Stimulated activated naive CD4-positive, alpha-beta T cell (primary cell): ENCODE results near the gene CACNA2D3.

ENCODE experiments used
- DNase-seq, 6 experiments: peaks; one replicate each; lab custom pipeline; 2025; lab: John Stamatoyannopoulos, UW

Gene CACNA2D3

DNA sequence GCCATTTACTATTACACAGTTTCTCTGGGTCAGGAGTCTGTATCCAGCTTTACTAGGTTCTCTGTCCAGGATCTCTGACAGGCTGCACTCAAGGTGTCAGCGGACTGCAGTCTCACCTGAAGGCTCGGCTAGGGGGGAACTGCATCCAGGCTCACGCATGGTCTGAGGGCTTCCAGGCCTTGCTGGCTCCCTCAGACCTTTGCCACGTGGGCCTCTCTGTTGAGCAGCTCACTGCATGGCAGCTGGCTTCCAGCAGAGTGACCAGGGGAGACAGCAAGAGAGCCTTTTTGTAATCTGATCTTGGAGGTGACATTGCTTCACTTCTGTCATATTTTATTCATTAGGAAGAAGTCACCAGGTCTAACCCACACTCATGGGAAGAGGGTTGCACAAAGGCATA is 152.3 kb downstream of the CACNA2D3 start:
- DNase-seq: no peak

DNA sequence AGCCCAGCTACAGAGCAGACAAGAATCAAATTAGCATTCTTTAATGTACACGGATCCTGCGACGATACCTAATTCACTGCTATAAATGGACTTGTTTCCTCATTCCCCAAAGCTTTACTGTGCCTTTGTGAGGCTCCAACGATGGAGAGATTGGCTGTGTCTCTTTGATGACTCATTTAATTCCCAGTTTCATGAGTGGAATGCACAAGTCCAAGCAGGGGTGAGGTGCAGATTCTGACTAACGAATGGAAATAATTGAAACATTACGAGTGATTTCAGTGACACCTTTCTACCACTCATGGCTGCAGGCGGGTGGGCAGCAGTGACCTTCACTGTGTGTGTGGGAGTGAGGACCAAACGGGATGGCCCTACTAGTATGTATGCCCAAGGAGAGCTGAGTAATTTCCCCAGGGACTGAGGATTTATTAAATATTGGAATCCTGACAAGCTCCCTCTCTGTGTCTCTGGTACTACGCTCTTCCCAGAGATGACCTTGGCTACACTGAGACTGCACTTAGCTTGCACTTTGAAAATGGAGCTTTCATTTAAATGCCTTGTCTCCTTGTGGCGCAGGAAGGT is 156.7 kb downstream of the CACNA2D3 start:
- DNase-seq: no peak

DNA sequence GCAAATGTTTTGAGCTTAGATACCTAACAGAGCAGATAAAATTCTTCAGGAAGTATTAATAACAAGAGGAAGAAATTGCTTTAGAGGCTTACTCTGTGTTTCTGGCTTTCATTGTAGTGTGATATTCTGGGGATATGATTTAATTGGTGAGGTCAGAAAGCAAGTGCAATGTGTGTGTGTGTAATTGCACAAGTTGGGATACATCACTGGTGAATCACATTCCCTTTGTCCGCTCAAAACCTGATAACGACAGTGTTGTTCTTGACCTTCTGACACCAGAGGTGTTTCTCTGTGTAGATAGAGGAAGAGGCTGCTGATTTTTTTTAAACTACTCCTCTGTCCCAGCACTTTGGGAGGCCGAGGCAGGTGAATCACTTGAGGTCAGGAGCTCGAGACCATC is 161.1 kb downstream of the CACNA2D3 start:
- DNase-seq: no peak

DNA sequence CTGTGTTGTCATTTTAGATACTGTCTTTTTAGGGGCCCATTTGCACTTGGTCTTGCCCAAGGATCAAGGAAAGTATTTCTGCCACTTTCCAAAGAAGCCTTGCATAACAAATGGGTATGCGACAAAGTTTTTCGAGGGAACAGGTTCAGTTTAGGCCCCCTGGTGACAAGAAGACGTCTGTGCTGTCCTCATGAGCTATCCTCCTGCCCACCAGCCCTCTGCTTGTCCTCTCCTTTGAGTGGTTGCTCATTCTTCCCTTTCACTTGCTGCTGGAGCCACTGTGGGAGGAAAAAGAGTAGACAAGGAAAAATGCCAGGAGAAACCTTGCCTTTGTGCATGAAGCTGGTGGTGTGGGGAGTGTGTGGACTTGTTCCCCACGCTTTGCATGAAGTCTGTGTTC is 171.9 kb downstream of the CACNA2D3 start:
- DNase-seq: no peak

DNA sequence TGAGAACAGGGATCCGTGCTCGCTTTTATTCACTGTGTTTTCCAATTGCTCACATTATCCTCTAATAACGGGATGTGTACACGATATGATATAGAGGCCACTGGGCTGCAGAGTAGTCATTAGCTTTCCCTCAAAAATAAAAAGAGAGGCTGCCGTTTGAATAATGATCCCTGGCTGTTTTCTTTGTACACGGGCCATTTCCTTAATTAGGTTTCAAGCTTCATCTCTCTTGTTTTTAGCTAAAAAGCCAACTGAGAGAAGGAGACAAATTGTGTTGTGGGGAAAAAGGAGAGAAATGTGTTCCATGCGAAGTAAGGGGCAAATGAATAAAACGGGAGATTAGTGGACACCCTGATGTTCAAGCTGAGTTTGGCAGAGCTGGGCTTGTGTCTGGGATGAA is 174.2 kb downstream of the CACNA2D3 start:
- no peak for DNase-seq

DNA sequence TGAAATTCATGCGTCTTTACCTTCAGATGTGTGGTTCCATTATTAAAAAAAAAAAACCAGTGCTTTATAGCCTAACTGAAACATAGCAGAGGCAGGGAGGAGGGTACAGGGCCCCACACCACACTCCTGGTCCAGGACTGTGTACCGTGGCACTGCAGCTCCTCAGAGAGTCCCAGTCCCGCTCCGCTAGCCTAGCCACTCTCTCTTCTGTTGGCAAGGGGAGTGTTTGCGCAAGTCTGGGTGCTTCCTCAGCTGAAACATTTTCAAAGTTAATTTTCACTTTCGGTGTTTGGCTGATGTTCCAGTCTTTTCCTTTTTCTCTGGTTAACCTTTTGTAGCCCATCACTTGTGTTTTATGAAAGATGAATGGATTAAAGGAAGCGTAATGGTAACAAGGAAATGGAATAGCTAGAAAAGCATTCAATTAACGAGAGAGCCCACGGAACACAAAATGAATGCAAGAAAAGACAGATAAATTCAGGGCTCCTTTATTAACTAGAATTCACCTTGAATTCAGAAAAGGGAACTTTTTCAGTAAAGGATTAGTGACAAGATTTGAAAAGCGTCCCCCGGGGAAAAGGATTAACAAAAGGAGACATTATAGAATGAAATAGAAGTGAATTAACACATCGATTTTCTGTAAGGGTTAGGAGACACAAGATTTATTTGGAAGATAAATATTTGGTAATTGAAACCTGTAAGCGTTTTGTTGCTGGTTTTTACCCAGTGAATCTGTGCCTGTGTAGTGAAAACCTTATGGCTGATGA is 177.0 kb downstream of the CACNA2D3 start:
- DNase-seq: no peak

DNA sequence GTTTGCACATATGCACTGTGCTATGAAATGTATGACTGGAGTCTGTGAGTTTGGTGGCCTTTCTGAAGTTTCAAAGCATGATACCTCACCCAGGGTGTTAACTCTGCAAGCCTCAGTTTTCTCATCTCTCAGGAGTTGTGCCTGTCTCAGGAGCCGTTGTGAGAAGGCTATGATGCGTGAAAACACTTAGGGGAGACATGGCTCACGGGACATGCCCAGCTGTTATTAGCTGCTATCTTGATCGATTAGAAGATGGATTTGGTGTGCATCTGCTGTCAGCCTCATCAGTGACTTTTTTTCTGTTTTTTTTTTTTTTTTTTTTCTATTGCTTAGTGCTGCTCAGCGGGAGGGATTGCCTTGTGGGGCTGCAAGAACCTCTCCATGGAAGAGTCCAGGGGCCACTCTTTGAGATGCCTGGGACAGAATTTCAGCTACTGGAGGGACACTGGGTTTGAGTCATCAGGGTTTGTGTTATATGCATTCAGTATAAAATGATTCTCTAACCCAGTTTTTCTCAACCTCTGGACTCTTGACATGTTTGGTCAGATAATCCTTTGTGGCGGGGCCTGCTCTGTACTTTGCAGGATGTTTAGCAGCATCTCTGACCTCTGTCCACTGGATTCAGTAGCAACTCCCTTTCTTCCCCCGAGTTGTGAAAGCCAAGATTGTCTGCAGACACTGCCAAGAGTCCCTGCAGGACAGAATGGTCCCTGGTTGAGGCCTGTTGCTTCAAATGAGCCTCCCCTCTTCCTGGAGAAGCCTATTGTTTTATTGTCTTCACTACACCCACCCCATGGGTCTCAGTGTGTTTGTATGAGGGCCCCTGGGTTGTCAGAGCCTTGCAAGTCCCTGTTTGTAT is 181.4 kb downstream of the CACNA2D3 start:
- no peak for DNase-seq

DNA sequence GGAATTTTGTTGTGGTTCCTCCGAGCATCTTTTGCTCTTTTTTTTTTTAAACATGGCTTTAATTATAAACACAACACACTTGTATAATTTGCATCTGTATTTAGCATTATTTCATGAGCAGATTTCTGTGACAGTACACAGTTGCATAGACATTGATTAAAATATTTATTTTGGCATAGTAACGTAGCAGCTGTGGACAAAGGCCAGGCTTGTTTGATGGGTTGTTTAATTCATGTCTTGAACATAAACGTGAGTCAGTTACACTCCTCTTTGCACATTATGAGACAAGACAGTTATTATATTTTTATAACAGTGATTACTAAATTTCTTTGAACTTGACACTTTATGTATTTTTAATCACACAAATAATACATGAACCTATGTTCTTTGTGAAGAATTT is 182.5 kb downstream of the CACNA2D3 start:
- no peak for DNase-seq

DNA sequence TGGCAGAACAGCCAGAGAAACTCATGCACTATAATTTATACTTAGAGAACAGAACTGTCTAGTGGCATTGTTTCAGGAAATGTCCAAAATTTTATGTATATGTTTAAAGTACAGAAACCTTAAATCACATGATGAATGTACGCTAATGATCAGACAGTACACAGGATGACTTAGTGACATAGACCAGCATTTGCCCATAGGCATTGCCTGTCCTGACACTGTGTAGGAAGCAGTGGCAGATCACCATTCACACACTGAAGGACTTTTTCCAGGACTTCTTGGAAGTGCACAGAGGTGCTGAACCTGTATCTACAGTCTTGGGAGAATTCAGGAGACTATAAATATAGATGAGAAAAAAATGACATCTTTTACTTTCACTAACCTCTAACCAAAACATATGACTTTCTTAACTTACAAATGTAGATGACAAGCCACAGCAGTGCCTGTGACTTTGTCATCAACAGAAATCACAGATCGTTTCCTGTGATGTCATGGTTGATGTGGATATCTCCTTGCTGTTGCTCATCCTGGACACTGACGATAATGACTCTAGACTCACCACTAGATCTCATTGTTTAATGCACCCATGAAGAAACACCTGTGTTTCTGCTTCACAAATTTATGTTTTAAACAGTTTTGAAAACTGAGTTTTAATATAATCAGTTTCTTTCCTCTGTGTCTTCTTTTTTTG is 183.2 kb downstream of the CACNA2D3 start:
- no peak for DNase-seq

DNA sequence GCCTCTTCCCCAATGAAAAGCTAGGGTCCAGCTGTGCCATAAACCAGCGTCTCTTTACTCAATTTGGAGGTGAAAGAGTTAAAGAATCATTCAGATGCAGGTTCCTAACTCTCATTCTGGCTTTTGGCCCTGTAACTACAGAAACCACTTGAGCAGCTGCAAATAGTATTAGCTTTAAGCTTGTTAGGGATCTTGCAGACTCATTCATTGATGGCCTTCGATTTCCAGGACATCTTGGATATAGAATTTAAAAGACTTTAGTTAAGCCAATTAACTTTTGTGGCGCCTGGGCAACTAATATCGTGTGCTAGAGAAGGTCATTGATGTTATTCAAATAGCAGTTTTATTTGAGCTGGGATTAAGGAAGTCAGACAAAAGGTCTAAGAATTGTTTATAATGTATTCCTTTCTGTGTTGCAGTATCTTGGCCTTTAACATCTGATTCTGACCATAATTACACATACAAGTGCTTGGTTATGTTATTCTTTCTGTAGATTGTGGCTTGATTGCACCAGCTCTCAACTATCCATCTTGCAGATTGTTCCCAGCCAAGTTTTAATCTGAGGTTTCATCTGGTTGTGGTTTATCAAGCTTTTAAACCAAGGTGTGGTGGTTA is 185.3 kb downstream of the CACNA2D3 start:
- DNase-seq: no peak

DNA sequence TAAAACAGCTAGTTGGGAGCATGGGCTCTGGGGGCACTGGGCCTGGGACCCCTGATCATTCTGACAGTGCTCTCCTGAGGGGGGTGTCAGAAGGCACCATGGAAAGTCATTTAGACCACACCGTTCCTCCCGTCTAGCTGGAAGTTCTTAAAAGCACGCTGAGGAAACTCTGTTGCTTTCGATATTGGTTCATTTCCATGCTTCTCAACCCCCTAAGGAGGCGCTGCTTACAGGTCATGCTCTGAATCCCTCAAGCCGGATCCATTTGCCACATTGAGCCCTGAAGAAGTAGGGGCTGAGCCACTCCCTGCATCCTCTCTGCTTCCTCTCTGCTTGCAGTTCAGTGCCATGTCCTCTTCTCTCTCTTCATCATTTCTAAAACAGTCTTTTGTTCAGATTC is 187.2 kb downstream of the CACNA2D3 start:
- no peak for DNase-seq

DNA sequence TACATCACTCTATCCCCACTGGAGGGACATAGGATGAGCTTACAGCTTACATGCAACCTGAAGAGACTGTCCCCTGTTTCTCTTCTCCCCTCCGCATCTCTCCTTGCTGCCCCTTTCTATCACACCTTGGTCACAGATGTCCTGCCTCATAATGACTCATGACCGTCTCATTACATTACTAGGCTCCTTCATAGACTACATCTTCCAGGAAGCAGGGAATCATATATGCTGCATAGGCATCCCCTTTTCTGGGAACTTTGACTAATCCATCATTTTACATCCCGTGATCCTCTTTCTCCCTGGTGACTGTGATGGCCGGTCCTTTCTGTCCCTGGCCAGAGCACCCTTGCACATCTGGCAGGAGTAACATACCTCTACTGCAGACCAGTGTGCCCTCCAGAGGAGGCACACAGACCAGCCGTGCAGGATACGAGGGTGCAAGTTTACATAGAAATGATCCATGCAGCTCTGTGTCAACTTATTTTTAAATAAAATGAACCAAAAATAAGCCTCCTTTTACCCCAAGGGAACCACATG is 188.9 kb downstream of the CACNA2D3 start:
- DNase-seq: no peak

DNA sequence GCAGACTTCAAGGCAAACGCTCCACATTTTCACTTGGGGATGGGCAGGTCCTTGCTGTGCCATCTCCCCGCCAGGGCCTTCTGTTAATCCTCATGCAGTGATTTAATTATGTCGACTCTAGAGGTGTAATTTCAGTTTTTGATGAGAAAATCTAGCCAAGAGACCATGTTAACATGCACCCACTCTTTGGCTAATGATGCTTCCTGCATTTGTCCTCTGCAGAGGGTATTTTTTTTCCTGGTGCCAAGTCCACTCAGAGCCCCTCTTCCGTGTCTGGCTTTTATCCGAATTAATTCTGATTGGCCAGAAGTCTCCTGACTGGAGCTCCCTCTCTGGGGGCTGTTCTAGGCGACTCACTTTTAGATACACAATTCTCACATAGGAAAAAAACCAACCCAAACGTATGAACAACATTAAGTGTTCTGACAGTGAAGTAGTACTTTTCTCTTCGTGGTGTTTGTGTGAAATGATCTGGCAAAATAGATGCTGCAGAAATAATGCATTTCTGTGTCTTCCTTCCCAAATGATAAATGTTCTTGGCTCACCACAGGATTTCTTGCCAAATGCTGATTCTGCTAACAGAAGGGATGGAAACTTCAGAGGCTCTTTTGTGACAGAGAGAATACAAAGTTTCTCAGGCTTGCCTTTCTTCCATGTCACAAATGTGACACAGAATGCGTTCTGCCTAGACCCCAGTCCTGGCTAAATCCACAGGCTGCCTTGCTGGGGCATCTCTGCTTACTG is 190.0 kb downstream of the CACNA2D3 start:
- no peak for DNase-seq

DNA sequence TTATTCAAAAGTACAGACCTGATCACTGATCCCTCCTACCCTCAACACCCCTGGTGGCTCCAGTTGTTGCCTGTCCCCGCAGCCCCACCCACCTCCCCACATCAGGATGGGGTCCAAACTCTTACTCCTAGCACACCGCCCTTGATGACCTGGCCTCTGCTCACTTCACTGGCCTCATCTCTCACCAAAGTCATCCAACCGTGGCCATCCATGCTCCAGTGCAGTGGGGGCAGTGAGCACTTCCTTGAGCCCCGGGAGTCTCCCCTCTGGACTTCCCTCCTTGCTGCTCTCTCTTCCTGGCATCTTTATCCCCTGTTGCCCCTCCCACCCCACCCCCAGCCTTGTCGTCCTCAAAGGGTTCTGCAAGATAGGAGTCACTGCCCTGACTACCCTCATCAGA is 191.1 kb downstream of the CACNA2D3 start:
- no peak for DNase-seq

DNA sequence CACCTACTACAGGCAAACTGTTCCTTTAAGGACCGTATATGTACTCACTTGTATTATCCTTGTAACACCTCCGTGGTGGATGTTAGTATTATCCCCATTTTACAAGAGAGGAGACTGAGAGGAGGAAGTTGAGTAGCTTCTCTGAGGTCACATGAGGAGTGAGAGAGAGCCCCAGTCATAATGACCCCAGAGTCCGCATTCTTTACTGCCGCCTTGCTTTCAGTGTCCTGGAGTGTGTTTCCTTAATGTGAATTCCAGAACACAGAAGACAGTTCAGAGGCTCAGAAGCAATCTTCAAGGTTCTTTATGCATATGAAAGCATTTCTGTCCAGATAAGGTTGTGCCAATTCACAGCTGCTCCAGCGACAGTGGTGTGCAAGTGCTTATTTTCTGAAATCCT is 199.2 kb downstream of the CACNA2D3 start:
- DNase-seq: no peak

DNA sequence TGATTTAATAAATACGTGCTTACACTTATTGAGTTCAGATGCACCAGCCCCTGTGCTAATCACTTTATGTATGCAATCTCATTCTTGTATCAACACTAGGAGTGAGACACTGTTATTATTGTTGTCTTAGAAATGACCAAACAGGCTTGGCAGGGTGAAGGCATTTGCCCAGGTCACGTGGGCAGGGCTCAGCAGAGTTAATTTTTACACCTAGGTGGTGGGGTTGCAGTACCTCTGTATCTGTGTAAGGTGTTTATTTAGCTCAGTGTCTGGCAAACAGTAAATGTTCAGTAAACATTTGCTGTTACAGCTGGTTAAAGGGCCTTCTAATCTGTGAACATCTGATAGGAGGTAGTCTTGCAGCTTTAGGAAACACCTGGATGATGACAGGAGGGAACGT is 200.0 kb downstream of the CACNA2D3 start:
- no peak for DNase-seq

DNA sequence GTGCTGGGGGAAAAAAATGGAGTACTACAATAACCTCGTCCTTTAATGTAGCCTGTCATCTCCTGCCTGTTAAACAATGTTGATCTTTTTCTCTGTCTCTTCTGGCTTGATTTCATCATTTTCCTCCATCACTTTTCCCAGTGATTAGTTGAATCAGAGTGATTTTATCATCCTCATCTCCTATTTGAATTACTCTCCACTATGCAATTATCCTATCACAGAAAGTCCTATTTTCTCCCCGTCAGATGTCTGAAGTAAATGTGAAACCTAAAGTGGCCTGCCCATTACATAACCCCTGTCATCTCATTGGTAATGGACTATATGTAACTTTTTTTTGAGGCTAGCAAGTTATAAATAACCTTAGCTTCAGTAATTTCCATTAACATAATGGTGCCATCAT is 201.8 kb downstream of the CACNA2D3 start:
- no peak for DNase-seq

DNA sequence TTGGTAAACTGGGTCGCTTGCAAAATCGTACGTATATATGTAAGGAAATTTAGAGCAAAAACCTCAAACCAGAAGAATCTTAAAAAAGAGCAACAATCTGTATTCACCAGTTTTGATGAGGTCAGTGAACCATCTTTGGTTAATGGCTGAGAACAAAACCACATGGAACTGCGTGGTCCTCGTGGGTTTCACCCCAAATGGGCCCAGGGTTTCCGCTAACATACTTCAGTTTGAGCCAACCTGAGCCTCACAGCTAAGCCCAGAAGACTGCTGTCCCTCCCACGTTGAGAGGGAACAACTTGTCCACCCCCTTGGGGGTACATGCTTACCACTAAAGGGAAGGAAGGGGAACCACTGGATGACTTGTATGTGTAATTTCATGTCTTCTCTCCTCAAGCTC is 204.6 kb downstream of the CACNA2D3 start:
- DNase-seq: no peak

DNA sequence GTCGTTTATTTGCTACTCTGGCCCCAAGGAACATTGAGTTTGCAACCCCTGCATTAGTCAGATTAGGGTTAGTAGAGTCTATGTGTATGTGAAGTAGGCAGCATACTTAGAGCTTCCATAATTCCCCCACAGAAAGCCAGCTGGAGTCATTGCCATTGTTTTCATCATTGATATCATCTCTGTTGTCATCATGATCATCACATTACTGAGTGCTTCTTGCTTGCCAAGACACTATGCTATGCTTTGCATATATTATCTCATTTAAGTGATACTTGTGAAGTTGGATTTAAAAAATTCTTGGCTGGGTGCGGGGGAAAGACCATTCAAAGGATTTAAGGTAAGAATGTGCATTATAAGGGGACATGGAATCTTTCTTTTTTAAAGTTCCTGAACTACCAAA is 209.0 kb downstream of the CACNA2D3 start:
- DNase-seq: no peak

DNA sequence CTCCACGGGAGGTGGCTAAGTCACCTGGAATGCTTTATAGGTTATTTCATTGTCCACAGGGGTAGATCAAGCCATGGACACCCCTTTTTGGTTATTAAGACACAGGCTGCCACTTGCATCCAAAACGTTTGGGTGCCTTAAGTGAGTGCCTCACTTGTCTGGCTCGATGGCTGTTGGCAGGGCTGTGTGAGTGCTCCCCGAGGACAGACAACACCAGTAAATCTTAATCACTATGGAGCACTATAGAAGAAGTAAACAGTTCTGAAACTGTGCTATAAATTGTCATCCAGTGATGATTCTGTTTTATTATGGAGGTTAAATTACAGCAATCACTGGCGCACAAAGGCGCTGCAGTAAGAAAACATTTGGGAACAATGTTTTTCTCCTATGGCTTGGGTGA is 215.5 kb downstream of the CACNA2D3 start:
- no peak for DNase-seq

DNA sequence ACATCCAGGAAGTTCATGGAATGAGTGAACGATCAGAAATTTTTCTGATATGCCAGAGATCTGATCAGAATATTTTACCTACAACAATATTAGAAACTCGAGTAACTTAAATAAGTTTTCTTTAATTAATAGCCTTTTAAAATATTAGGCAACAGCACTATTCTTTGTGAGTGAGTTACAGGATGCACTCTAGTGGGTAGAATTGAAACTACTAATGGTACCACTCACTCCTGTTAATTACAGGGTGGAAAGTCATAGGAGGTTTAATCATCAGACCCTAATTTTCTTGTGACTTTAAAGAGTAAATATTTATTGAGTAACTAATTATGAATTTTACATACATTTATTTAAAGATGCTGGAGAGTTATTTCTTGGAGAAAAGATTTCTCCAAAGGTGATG is 217.3 kb downstream of the CACNA2D3 start:
- no peak for DNase-seq
